HepG2 (cell line): ENCODE data around the gene SEMA7A. TPM values are rescaled to one million over a fixed set of nuclear protein-coding genes. Genes with fewer than 3 reads are reported as not detected.

Experiments used
- ARHGAP35 ChIP-seq: sonication (generic); formaldehyde crosslinking; IDR thresholded peaks from 2 replicates; pipeline ENCODE4 v1.9.0; 2022; ENCODE audit warnings: mild to moderate bottlenecking, inconsistent platforms, moderate library complexity, missing genetic modification reagents, borderline replicate concordance
- CBX1 ChIP-seq: IDR thresholded peaks from one replicate; pipeline ENCODE4 v1.6.1; 2016; ENCODE audit warnings: antibody characterized with exemption, low read depth
- DNMT1 ChIP-seq: sonication (generic); formaldehyde crosslinking; IDR thresholded peaks from 2 replicates; pipeline ENCODE4 v1.5.1; 2020; ENCODE audit warnings: mild to moderate bottlenecking, missing genetic modification reagents
- EHMT2 ChIP-seq: fragments of 200-600 bp; sonication (generic); IDR thresholded peaks from 2 replicates; pipeline ENCODE4 v1.7.0; 2017; ENCODE audit warnings: antibody characterized with exemption, low read depth, low read length, borderline replicate concordance
- HNRNPK ChIP-seq: fragments of 200-400 bp; formaldehyde crosslinking; IDR thresholded peaks from 2 replicates; pipeline ENCODE4 v1.6.1; 2018; ENCODE audit warnings: low read length, low read depth, moderate library complexity, mild to moderate bottlenecking; ENCODE audit not compliant: poor library complexity, severe bottlenecking
- HNRNPUL1 ChIP-seq: fragments of 200-400 bp; formaldehyde crosslinking; IDR thresholded peaks from 2 replicates; pipeline ENCODE4 v1.6.1; 2017; ENCODE audit warnings: low read depth, mild to moderate bottlenecking, low read length, moderate library complexity
- NFE2 ChIP-seq: sonication (generic); formaldehyde crosslinking; IDR thresholded peaks from 2 replicates; pipeline ENCODE4 v1.4.0; 2020; ENCODE audit warnings: missing genetic modification reagents
- PCBP2 ChIP-seq: fragments of 200-400 bp; formaldehyde crosslinking; optimal IDR thresholded peaks from 2 replicates; pipeline ENCODE3; 2018; ENCODE audit warnings: low read length, low read depth; ENCODE audit not compliant: poor library complexity, severe bottlenecking
- SAFB2 ChIP-seq: sonication (generic); formaldehyde crosslinking; IDR thresholded peaks from 2 replicates; pipeline ENCODE4 v1.5.1; 2020; ENCODE audit warnings: missing genetic modification reagents, low read depth, mild to moderate bottlenecking, borderline replicate concordance
- TBP ChIP-seq: sonication (generic); formaldehyde crosslinking; IDR thresholded peaks from 2 replicates; pipeline ENCODE4 v1.5.0; 2020; ENCODE audit warnings: missing genetic modification reagents
- ZC3H4 ChIP-seq: sonication (generic); formaldehyde crosslinking; IDR thresholded peaks from 2 replicates; pipeline ENCODE4 v1.4.0; 2020; ENCODE audit warnings: missing genetic modification reagents, borderline replicate concordance
- ZFP36L1 ChIP-seq: sonication (generic); formaldehyde crosslinking; IDR thresholded peaks from 2 replicates; pipeline ENCODE4 v1.8.0; 2022; ENCODE audit warnings: mild to moderate bottlenecking, missing genetic modification reagents, moderate library complexity
- ZIK1 ChIP-seq: sonication (generic); formaldehyde crosslinking; IDR thresholded peaks from 2 replicates; pipeline ENCODE4 v1.5.0; 2020; ENCODE audit warnings: mild to moderate bottlenecking, low read depth, missing genetic modification reagents, borderline replicate concordance
- ZNF180 ChIP-seq: sonication (generic); formaldehyde crosslinking; IDR thresholded peaks from 2 replicates; pipeline ENCODE4 v1.4.0; 2020; ENCODE audit warnings: low read depth, missing genetic modification reagents, borderline replicate concordance
- ZNF20 ChIP-seq: sonication (generic); formaldehyde crosslinking; IDR thresholded peaks from 2 replicates; pipeline ENCODE4 v1.4.0; 2020; ENCODE audit warnings: mild to moderate bottlenecking, moderate library complexity, missing genetic modification reagents
- ZNF263 ChIP-seq: sonication (generic); formaldehyde crosslinking; IDR thresholded peaks from 2 replicates; pipeline ENCODE4 v1.4.0; 2020; ENCODE audit warnings: missing genetic modification reagents
- ZNF343 ChIP-seq: sonication (generic); formaldehyde crosslinking; IDR thresholded peaks from 2 replicates; pipeline ENCODE4 v1.4.0; 2020; ENCODE audit warnings: mild to moderate bottlenecking, missing genetic modification reagents
- ZNF441 ChIP-seq: sonication (generic); formaldehyde crosslinking; IDR thresholded peaks from 2 replicates; pipeline ENCODE4 v1.7.0; 2021; ENCODE audit warnings: missing genetic modification reagents, borderline replicate concordance
- ZNF484 ChIP-seq: sonication (generic); formaldehyde crosslinking; IDR thresholded peaks from 2 replicates; pipeline ENCODE4 v1.5.1; 2020; ENCODE audit warnings: mild to moderate bottlenecking, low read depth, missing genetic modification reagents, borderline replicate concordance
- ZNF670 ChIP-seq: sonication (generic); formaldehyde crosslinking; IDR thresholded peaks from 2 replicates; pipeline ENCODE4 v1.8.0; 2022; ENCODE audit warnings: mild to moderate bottlenecking, missing genetic modification reagents, borderline replicate concordance
- ZNF674 ChIP-seq: sonication (generic); formaldehyde crosslinking; IDR thresholded peaks from 2 replicates; pipeline ENCODE4 v1.5.0; 2020; ENCODE audit warnings: low read depth, mild to moderate bottlenecking, missing genetic modification reagents
- polyA plus RNA-seq, 8 experiments: library from polyadenylated mRNA; depleted of rRNA in 3 of 8; stranded (reverse) in 7 of 8; unstranded in 1 of 8; fragments of >200 nt; fragmentation: Illumina TruSeq in 4 of 8; extraction: Trizol in 4 of 8; gene quantifications; 2 replicates each; pipeline versions ENCODE4 v1.2.1 to v1.2.3, GENCODE V29; 2011 to 2016; ENCODE audit warnings: low read depth in 4 of 8, missing spikeins in 1 of 8, mixed read lengths in 1 of 8; ENCODE audit not compliant: insufficient read depth in 1 of 8
- total RNA-seq, 5 experiments: library from RNA; depleted of rRNA; stranded (reverse); fragments of >200 nt; fragmentation: Illumina TruSeq; extraction: Trizol; gene quantifications; 2 replicates each; pipeline ENCODE4 v1.2.3, GENCODE V29; 2016; ENCODE audit warnings: low read depth in 1 of 5
- TF ChIP-seq, protein P1 (sequence below), 2 experiments: sonication (generic) in 1 of 2; formaldehyde crosslinking in 1 of 2; IDR thresholded peaks; 2 replicates each; pipeline versions ENCODE4 v1.4.0 to v1.6.1; 2016 to 2020; ENCODE audit warnings: borderline replicate concordance in 1 of 2, low read depth in 1 of 2, mild to moderate bottlenecking in 1 of 2, missing genetic modification reagents in 1 of 2
- TF ChIP-seq, protein P2 (sequence below): sonication (generic); formaldehyde crosslinking; IDR thresholded peaks from 2 replicates; pipeline ENCODE4; 2020; ENCODE audit warnings: missing genetic modification reagents, mild to moderate bottlenecking, borderline replicate concordance

Gene SEMA7A
- total and polyA plus RNA-seq, 2 of the 13 experiments (the other 11 are each of a cell fraction or from before 2014, with no cell fraction given) = 9.0 to 15.8 TPM

DNA sequence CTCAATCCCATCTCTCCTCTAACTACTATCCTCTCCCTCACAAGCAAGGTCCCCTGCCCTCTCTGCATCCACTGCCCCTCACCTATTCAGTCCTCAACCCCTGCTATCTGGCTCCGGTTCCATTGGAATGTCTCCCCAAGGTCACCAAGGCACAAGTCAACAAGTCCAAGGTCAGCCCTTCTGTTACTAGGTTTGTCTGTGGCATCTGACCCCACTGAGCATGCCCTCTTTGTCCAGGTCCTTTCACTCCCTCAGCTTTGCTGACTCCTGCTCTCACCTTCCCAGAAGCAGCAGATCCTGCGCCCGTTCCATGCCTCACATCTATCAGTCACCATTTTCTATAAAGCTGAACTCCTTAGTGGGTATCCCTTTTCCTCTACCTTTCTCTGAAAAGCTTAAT, 8.3 kb upstream of the SEMA7A start (continued):
- TF ChIP-seq ZNF343 (CRISPR knock-in tag) = no peak
- TF ChIP-seq ZFP36L1 (CRISPR knock-in tag) = no peak
- no peak for TF ChIP-seq HNRNPUL1
- TF ChIP-seq ZNF263 (CRISPR knock-in tag) = no peak
- no peak for TF ChIP-seq ZNF674 (CRISPR knock-in tag)
- no peak for TF ChIP-seq ZNF180 (CRISPR knock-in tag)
- peak; percentile 40; the same call in 1 of the 2 replicates for TF ChIP-seq ZNF441 (CRISPR knock-in tag)
- TF ChIP-seq NFE2 (CRISPR knock-in tag) = no peak
- TF ChIP-seq DNMT1 = no peak
- TF ChIP-seq PCBP2 = no peak
- no peak for TF ChIP-seq ZNF20
- TF ChIP-seq ARHGAP35 (CRISPR knock-in tag) = no peak
- TF ChIP-seq CBX1 = peak; percentile 83
- no peak for TF ChIP-seq TBP (CRISPR knock-in tag)
- no peak for TF ChIP-seq SAFB2
- TF ChIP-seq EHMT2 = no peak
- TF ChIP-seq ZIK1 = 0 out of 2 replicates have a peak, but pooled peaks have one; percentile 3
- peak; percentile 82 for TF ChIP-seq ZC3H4 (CRISPR knock-in tag)
- no peak for TF ChIP-seq HNRNPK
- TF ChIP-seq ZNF670 (CRISPR knock-in tag) = no peak
- TF ChIP-seq, protein P1, sequence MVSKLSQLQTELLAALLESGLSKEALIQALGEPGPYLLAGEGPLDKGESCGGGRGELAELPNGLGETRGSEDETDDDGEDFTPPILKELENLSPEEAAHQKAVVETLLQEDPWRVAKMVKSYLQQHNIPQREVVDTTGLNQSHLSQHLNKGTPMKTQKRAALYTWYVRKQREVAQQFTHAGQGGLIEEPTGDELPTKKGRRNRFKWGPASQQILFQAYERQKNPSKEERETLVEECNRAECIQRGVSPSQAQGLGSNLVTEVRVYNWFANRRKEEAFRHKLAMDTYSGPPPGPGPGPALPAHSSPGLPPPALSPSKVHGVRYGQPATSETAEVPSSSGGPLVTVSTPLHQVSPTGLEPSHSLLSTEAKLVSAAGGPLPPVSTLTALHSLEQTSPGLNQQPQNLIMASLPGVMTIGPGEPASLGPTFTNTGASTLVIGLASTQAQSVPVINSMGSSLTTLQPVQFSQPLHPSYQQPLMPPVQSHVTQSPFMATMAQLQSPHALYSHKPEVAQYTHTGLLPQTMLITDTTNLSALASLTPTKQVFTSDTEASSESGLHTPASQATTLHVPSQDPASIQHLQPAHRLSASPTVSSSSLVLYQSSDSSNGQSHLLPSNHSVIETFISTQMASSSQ (IDR thresholded peaks at IDR 0.05; ENCODE audit: low read depth) = no peak
- TF ChIP-seq, protein P1 (CRISPR knock-in tag; IDR thresholded peaks at IDR 0.05; ENCODE audit: borderline replicate concordance) = peak; percentile 67; the same call in 1 of the 2 replicates
- TF ChIP-seq ZNF484 (CRISPR knock-in tag) = no peak
- TF ChIP-seq, protein P2, sequence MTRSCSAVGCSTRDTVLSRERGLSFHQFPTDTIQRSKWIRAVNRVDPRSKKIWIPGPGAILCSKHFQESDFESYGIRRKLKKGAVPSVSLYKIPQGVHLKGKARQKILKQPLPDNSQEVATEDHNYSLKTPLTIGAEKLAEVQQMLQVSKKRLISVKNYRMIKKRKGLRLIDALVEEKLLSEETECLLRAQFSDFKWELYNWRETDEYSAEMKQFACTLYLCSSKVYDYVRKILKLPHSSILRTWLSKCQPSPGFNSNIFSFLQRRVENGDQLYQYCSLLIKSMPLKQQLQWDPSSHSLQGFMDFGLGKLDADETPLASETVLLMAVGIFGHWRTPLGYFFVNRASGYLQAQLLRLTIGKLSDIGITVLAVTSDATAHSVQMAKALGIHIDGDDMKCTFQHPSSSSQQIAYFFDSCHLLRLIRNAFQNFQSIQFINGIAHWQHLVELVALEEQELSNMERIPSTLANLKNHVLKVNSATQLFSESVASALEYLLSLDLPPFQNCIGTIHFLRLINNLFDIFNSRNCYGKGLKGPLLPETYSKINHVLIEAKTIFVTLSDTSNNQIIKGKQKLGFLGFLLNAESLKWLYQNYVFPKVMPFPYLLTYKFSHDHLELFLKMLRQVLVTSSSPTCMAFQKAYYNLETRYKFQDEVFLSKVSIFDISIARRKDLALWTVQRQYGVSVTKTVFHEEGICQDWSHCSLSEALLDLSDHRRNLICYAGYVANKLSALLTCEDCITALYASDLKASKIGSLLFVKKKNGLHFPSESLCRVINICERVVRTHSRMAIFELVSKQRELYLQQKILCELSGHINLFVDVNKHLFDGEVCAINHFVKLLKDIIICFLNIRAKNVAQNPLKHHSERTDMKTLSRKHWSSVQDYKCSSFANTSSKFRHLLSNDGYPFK (CRISPR knock-in tag) = no peak
